Body of pancreas (tissue), 4 donors: ENCODE data around the gene GBGT1. TPM values are rescaled to one million over a fixed set of nuclear protein-coding genes. Genes with fewer than 3 reads are reported as not detected.

Experiments used
- ATAC-seq: fragments of 150-250 bp; one replicate; pipeline ENCODE4 v1.9.1; 2016
- DNase-seq, 4 donors: peaks; one replicate each; pipeline ENCODE4 v3.0.0-alpha.2; 2019
- H3K27ac ChIP-seq, 4 donors: fragments of 200-600 bp; sonication (generic); 1 replicate in 3 of 4; 2 replicates in 1 of 4; pipeline versions ENCODE4 v1.5.1 to v1.6.1; 2016 to 2019; ENCODE audit warnings: mild to moderate bottlenecking in 1 of 4, mixed read lengths in 1 of 4, moderate library complexity in 1 of 4
- H3K27me3 ChIP-seq, 2 donors: fragments of 200-600 bp; sonication (generic); one replicate each; pipeline ENCODE4 v1.6.0; 2016; ENCODE audit warnings: mild to moderate bottlenecking in 1 of 2
- H3K36me3 ChIP-seq, 2 donors: fragments of 200-600 bp; sonication (generic); replicated peaks in 1 of 2; 2 replicates each; pipeline ENCODE4 v1.5.1; 2016; ENCODE audit warnings: low read depth in 2 of 2; ENCODE audit not compliant: insufficient read depth in 1 of 2
- H3K4me1 ChIP-seq: fragments of 200-600 bp; sonication (generic); one replicate; pipeline ENCODE4 v1.6.0; 2016
- H3K4me3 ChIP-seq, 2 donors: fragments of 200-600 bp; sonication (generic); 1 replicate in 1 of 2; 2 replicates in 1 of 2; pipeline ENCODE4 v1.5.1; 2016 to 2019
- H3K9me3 ChIP-seq, 3 donors: fragments of 200-600 bp; sonication (generic); 1 replicate in 2 of 3; 2 replicates in 1 of 3; pipeline ENCODE4 v1.5.1; 2016
- CTCF ChIP-seq, 7 experiments: fragments of 450-650 bp in 4 of 7; fragments of 200-600 bp in 3 of 7; sonication (generic) in 3 of 7; IDR thresholded peaks; one replicate each; pipeline ENCODE4 v1.5.1; 2016 to 2019; ENCODE audit warnings: antibody characterized with exemption in 7 of 7
- POLR2A ChIP-seq, 3 donors: fragments of 450-650 bp; IDR thresholded peaks; one replicate each; pipeline ENCODE4 v1.6.1; 2016; ENCODE audit warnings: antibody characterized with exemption in 3 of 3, mild to moderate bottlenecking in 2 of 3
- WGBS, 2 donors: methylation state at CpG; one replicate each; pipeline ENCODE4 v1.1.5; 2017; 5-methylcytosine and 5-hydroxymethylcytosine counted together
- intact Hi-C: fragments of 100-400 bp; cut with DNase I; formaldehyde crosslinking; loops from one replicate; pipeline ENCODE4 v1.15.1; 2023
- total RNA-seq, 2 donors: library from RNA; depleted of rRNA; stranded (reverse); fragments of >200 nt; gene quantifications; one replicate each; pipeline ENCODE4 v1.1.0, GENCODE V29; 2016

GBGT1 gene
- total RNA-seq, 2 donors from 2014 or later, result 5.4 to 9.2 TPM

- no peak for ATAC-seq
- Histone ChIP-seq H3K9me3 (no peaks in the 10 kb centered on the region), H3K4me3 (no peak overlapping the region), H3K36me3 (no peaks in the 10 kb centered on the region), H3K4me1 (peaks cover 8% of the 10 kb centered on the region), H3K27ac (no peak overlapping the region), H3K27me3 (no peaks in the 10 kb centered on the region)
- TF ChIP-seq CTCF (IDR thresholded peaks at IDR 0.05) (no peak), POLR2A (IDR thresholded peaks at IDR 0.05) (no peak)
- intact Hi-C loops, result no loop called here
- DNase-seq, result no peak
- WGBS, 2 donors, result 85 to 89% methylated on average over 10 to 13 of the region's 13 CpGs
These were observed 9.4 kb downstream of the GBGT1 start for GRCh38 chr9:133154097-133154989.

GRCh38 chr9:133153227-133154096, 10.3 kb downstream of the GBGT1 start:
- 72 to 74% methylated on average over 20 to 34 of the region's 36 CpGs for WGBS, 2 donors
- Histone ChIP-seq H3K4me1 (peaks cover 11% of the 10 kb centered on the region), H3K9me3 (no peaks in the 10 kb centered on the region), H3K36me3 (no peaks in the 10 kb centered on the region), H3K4me3 (no peak overlapping the region), H3K27me3 (no peaks in the 10 kb centered on the region), H3K27ac (no peak overlapping the region)
- no peak for DNase-seq
- no peak for ATAC-seq
- no peak for TF ChIP-seq POLR2A (IDR thresholded peaks at IDR 0.05)
- no peak for TF ChIP-seq CTCF (IDR thresholded peaks at IDR 0.05)
- intact Hi-C loops, result no loop called here

GRCh38 chr9:133151601-133152525, 11.9 kb downstream of the GBGT1 start:
- no peak overlapping the region for H3K4me3 ChIP-seq
- no peak overlapping the region for H3K27ac ChIP-seq
- DNase-seq, result no peak
- peaks cover 27% of the 10 kb centered on the region for H3K4me1 ChIP-seq
- ATAC-seq, result no peak
- 76 to 82% methylated on average over 8 to 14 of the region's 14 CpGs for WGBS, 2 donors
- no peaks in the 10 kb centered on the region for H3K9me3 ChIP-seq
- no peaks in the 10 kb centered on the region for H3K36me3 ChIP-seq
- intact Hi-C loops, result no loop called here
- no peaks in the 10 kb centered on the region for H3K27me3 ChIP-seq
- TF ChIP-seq CTCF (IDR thresholded peaks at IDR 0.05) (no peak), POLR2A (IDR thresholded peaks at IDR 0.05) (no peak)

- no peak for TF ChIP-seq POLR2A (IDR thresholded peaks at IDR 0.05)
- TF ChIP-seq CTCF (IDR thresholded peaks at IDR 0.05), result no peak
These were observed 12.7 kb downstream of the GBGT1 start for GRCh38 chr9:133151041-133151440.

More at GRCh38 chr9:133151041-133151440, 12.7 kb downstream of the GBGT1 start:
- Histone ChIP-seq H3K9me3 (no peaks in the 10 kb centered on the region), H3K27me3 (no peaks in the 10 kb centered on the region), H3K27ac (no peak overlapping the region), H3K36me3 (no peaks in the 10 kb centered on the region), H3K4me3 (no peak overlapping the region), H3K4me1 (peaks cover 32% of the 10 kb centered on the region)
- ATAC-seq, result no peak
- DNase-seq, result no peak
- intact Hi-C loops, result no loop called here
- WGBS, 2 donors, result 92 to 97% methylated on average over 6 of the region's 6 CpGs
